ENCODE measurements around the gene LPCAT4. TPM values are rescaled to one million over a fixed set of nuclear protein-coding genes. Genes with fewer than 3 reads are reported as not detected.

LPCAT4 gene
- total and polyA plus RNA-seq, 9 of the 15 experiments (the other 6 are each of a cell fraction or from before 2014, with no cell fraction given) = 7.3 to 34.3 (median 14.4) TPM

DNA sequence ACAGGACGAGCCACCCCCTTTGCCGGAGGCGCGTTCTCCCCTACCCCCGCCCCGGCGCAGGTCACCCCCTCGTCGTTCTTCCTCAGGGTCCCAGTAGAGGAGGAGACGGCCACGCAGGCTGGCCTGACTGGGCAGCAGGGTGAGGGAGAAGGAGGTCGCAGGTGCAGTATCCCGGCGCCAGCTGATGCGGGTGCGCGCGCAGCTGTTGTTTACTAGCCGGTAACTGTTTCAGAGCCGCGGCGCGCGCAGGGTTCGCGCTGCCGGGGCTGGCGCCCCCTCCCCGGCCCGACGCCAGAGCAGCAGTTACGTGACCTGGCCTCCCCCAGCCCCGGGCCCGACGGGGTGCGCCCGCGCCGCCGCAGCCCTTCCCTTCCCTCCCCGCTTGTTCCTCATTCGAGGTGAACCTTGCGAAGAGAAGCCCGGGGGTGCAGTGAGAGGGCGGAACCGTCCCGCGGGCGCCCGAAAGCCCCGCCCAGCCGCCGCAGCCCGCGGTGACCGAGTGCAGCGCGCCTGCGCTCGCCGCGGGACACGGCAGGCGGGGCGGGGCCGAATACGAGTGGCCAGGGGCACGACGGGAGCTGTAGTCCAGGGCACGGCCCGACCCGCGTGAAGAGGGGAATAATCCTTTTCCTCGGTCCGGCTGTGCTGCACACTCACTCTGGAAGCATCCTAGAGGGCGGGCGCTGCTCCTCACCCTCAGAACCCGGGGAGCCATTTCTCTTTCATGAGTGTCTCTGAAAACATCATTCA lies 29.3 kb downstream of the LPCAT4 start, which contains the start of gene SLC12A6 (continued):
- TF ChIP-seq RREB1 (CRISPR knock-in tag; IDR thresholded peaks at IDR 0.05) = no peak
- TF ChIP-seq ZNF561 (CRISPR knock-in tag; conservative IDR thresholded peaks at IDR 0.05) = no peak
- TF ChIP-seq RBBP5 (IDR thresholded peaks at IDR 0.05; ENCODE audit: borderline replicate concordance, insufficient read depth, low read length, poor library complexity, severe bottlenecking) = peak; percentile 72
- no peak for TF ChIP-seq ZNF655 (CRISPR knock-in tag; IDR thresholded peaks at IDR 0.05)
- TF ChIP-seq ETV5 (CRISPR knock-in tag; IDR thresholded peaks at IDR 0.05; ENCODE audit: low read depth) = 0 out of 2 replicates have a peak, but pooled peaks have one; percentile 2
- peak; percentile 4; the same call in 1 of the 2 replicates for TF ChIP-seq HMBOX1 (IDR thresholded peaks at IDR 0.05)
- TF ChIP-seq, protein P1, sequence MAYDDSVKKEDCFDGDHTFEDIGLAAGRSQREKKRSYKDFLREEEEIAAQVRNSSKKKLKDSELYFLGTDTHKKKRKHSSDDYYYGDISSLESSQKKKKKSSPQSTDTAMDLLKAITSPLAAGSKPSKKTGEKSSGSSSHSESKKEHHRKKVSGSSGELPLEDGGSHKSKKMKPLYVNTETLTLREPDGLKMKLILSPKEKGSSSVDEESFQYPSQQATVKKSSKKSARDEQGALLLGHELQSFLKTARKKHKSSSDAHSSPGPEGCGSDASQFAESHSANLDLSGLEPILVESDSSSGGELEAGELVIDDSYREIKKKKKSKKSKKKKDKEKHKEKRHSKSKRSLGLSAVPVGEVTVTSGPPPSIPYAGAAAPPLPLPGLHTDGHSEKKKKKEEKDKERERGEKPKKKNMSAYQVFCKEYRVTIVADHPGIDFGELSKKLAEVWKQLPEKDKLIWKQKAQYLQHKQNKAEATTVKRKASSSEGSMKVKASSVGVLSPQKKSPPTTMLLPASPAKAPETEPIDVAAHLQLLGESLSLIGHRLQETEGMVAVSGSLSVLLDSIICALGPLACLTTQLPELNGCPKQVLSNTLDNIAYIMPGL (CRISPR knock-in tag; IDR thresholded peaks at IDR 0.05) = peak; percentile 43; the same call in 1 of the 2 replicates
- TF ChIP-seq SAP30 (IDR thresholded peaks at IDR 0.05; ENCODE audit: borderline replicate concordance, insufficient read depth, low read depth, low read length, poor library complexity, severe bottlenecking) = peak; percentile 75
- TF ChIP-seq LCOR (CRISPR knock-in tag; IDR thresholded peaks at IDR 0.05) = no peak
- TF ChIP-seq ARID4B (CRISPR knock-in tag; IDR thresholded peaks at IDR 0.05) = peak; percentile 75

Measured in K562 (cell line).